D721Med (cell line): ENCODE results near the gene NKAP.
"Not testable (repeated sequence)": the region's sequence is repeated elsewhere in the genome, so short reads cannot be mapped to it uniquely, and the experiment has no call there.

ENCODE experiments used
- DNase-seq: peaks from one replicate; pipeline ENCODE4 v3.0.0; 2011; ENCODE audit warnings: low spot score; ENCODE audit not compliant: insufficient read length
- FAIRE-seq: peaks from 2 replicates; lab custom pipeline; 2011; peaks lifted over from hg19 to GRCh38; lab: Jason Lieb, UNC
- CTCF ChIP-seq: IDR thresholded peaks from 2 replicates; pipeline ENCODE4 v1.5.1; 2012; ENCODE audit warnings: mild to moderate bottlenecking, control low read depth; ENCODE audit not compliant: insufficient read depth; ENCODE audit errors: missing control alignments

NKAP gene

GRCh38 chrX:119954374-119954773, 10.8 kb upstream of the NKAP start:
- no peak for TF ChIP-seq CTCF
- DNase-seq (no peak), FAIRE-seq (no peak)

- DNase-seq (no peak), FAIRE-seq (peak; percentile 66)
- peak; percentile 12 for TF ChIP-seq CTCF
Observed at GRCh38 chrX:119948381-119948780, 4.8 kb upstream of the NKAP start.

- DNase-seq (no peak), FAIRE-seq (no peak)
- TF ChIP-seq CTCF, result no peak
Observed at GRCh38 chrX:119945481-119945880, 1.9 kb upstream of the NKAP start.

GRCh38 chrX:119942831-119943184, 743 bp downstream of the NKAP start:
- FAIRE-seq (no peak), DNase-seq (no peak)
- no peak for TF ChIP-seq CTCF

GRCh38 chrX:119942173-119942819, 1.3 kb downstream of the NKAP start:
- TF ChIP-seq CTCF, result no peak
- no peak for DNase-seq
- no peak for FAIRE-seq

GRCh38 chrX:119941336-119941735, 2.2 kb downstream of the NKAP start:
- DNase-seq, result no peak
- FAIRE-seq, result no peak
- TF ChIP-seq CTCF, result no peak

- FAIRE-seq, result no peak
- DNase-seq, result no peak
- no peak for TF ChIP-seq CTCF
Observed at GRCh38 chrX:119935215-119935874, 8.2 kb downstream of the NKAP start.

- DNase-seq, FAIRE-seq: not testable (repeated sequence)
Observed at GRCh38 chrX:119922391-119922790, 21.2 kb downstream of the NKAP start.
